Measurements from ENCODE around the gene GAS2L1.

Gene GAS2L1

GRCh38 chr22:29328566-29329500 is 22.4 kb downstream of the GAS2L1 start:
- DNase-seq, result no peak

GRCh38 chr22:29329581-29329980 is 23.1 kb downstream of the GAS2L1 start:
- no peak for DNase-seq

- DNase-seq, result no peak
Measured at GRCh38 chr22:29330291-29330690, 23.8 kb downstream of the GAS2L1 start.

- no peak for DNase-seq
Measured at GRCh38 chr22:29330753-29331152, 24.3 kb downstream of the GAS2L1 start.

GRCh38 chr22:29331213-29331612 is 24.8 kb downstream of the GAS2L1 start:
- DNase-seq, result no peak

GRCh38 chr22:29331658-29332300 is 25.3 kb downstream of the GAS2L1 start:
- no peak for DNase-seq

GRCh38 chr22:29332886-29333496 is 26.5 kb downstream of the GAS2L1 start:
- no peak for DNase-seq

GRCh38 chr22:29334148-29334547 is 27.7 kb downstream of the GAS2L1 start:
- DNase-seq, result no peak

- DNase-seq, result no peak
Measured at GRCh38 chr22:29334696-29335344, 28.4 kb downstream of the GAS2L1 start.

GRCh38 chr22:29335656-29336055 is 29.2 kb downstream of the GAS2L1 start:
- DNase-seq, result no peak

GRCh38 chr22:29336751-29337490 is 30.5 kb downstream of the GAS2L1 start:
- DNase-seq, result no peak

- no peak for DNase-seq
Measured at GRCh38 chr22:29337631-29338284, 31.3 kb downstream of the GAS2L1 start.

GRCh38 chr22:29338398-29338797 is 31.9 kb downstream of the GAS2L1 start:
- DNase-seq, result no peak

GRCh38 chr22:29339381-29340235 is 33.2 kb downstream of the GAS2L1 start:
- no peak for DNase-seq

GRCh38 chr22:29340566-29340965 is 34.1 kb downstream of the GAS2L1 start:
- no peak for DNase-seq

- no peak for DNase-seq
Measured at GRCh38 chr22:29341056-29341848, 34.8 kb downstream of the GAS2L1 start.

GRCh38 chr22:29341849-29342127 is 35.3 kb downstream of the GAS2L1 start:
- DNase-seq, result no peak

GRCh38 chr22:29342177-29342576 is 35.7 kb downstream of the GAS2L1 start:
- no peak for DNase-seq

GRCh38 chr22:29342577-29343312 is 36.3 kb downstream of the GAS2L1 start:
- no peak for DNase-seq
